Measurements from ENCODE around the gene SCAMP5. TPM values are rescaled to one million over a fixed set of nuclear protein-coding genes. Genes with fewer than 3 reads are reported as not detected.

Gene SCAMP5
- total and polyA plus RNA-seq, 7 experiments from 2014 or later = 0.06 to 9.5 (median 0.51) TPM

GRCh38 chr15:75022783-75023180 lies 27.4 kb downstream of the SCAMP5 start:
- peak overlapping the region in 9 of 10 donors; percentile 9 to 99 (median 94) for H3K4me3 Mint-ChIP-seq
- Histone ChIP-seq H3K4me1 (ENCODE audit: control insufficient read depth in 2 of 2, insufficient read depth in 2 of 2, low read length in 2 of 2) (no peaks in the 10 kb centered on the region), H3K27me3 (ENCODE audit: control insufficient read depth in 2 of 2, insufficient read depth in 2 of 2, low read length in 2 of 2) (no peaks in the 10 kb centered on the region), H3K36me3 (ENCODE audit: control insufficient read depth in 2 of 3, insufficient read depth in 3 of 3, low read length in 3 of 3) (peaks cover 0 to 4% (median 0%) of the 10 kb centered on the region in 3 experiments), H3K9me3 (ENCODE audit: control insufficient read depth in 2 of 3, low read length in 3 of 3) (no peaks in the 10 kb centered on the region), H3K4me3 (ENCODE audit: low read length) (no peak overlapping the region), H3K27ac (ENCODE audit: low read depth, low read length) (no peak overlapping the region)
- no peak for ATAC-seq
- DNase-seq = no peak
- peak overlapping the region in 5 of 9 donors; percentile 87 to 98 (median 91) for H3K27ac Mint-ChIP-seq
- no peaks in the 10 kb centered on the region for H3K27me3 Mint-ChIP-seq
- peaks cover 11 to 30% (median 25%) of the 10 kb centered on the region in 7 donors for H3K4me1 Mint-ChIP-seq
- no peaks in the 10 kb centered on the region for H3K9me3 Mint-ChIP-seq
- no peaks in the 10 kb centered on the region for H3K36me3 Mint-ChIP-seq
- ChIA-PET POLR2A (interaction anchor here (0.6 to 2.9 kb wide), 10 partner anchors 30 to 617 kb away, joined by 3 to 12 read pairs (median 3); partner anchors contain the start of genes C15orf39, CLK3, IMP3 and MAN2C1), CTCF (interaction anchor here (0.6 kb wide), 1 partner anchor 18 kb away, joined by 3 read pairs; no protein-coding TSS in a partner anchor)
- intact Hi-C loops (cut with micrococcal nuclease) = loop anchor here (1.0 to 10.0 kb wide), 16 partner anchors 27 to 1030 kb away; partner anchors contain the start of genes SCAMP5 (in 2 of the 2), ARID3B (in 1 of the 2), COX5A (in 1 of the 2) and IMP3 (in 1 of the 2)

GRCh38 chr15:75023181-75023871 lies 28.0 kb downstream of the SCAMP5 start, which contains the start of gene PPCDC:
PPCDC (plus strand) TSS chr15:75023590; CDS start chr15:75028319, 4,729 bp downstream.
- peak; percentile 100 for ATAC-seq
- Histone ChIP-seq H3K27me3 (ENCODE audit: control insufficient read depth in 2 of 2, insufficient read depth in 2 of 2, low read length in 2 of 2) (no peaks in the 10 kb centered on the region), H3K4me1 (ENCODE audit: control insufficient read depth in 2 of 2, insufficient read depth in 2 of 2, low read length in 2 of 2) (no peaks in the 10 kb centered on the region), H3K9me3 (ENCODE audit: control insufficient read depth in 2 of 3, low read length in 3 of 3) (no peaks in the 10 kb centered on the region), H3K36me3 (ENCODE audit: control insufficient read depth in 2 of 3, insufficient read depth in 3 of 3, low read length in 3 of 3) (peaks cover 0 to 6% (median 0%) of the 10 kb centered on the region in 3 experiments), H3K27ac (ENCODE audit: low read depth, low read length) (peak within 1 kb of the TSS; percentile 84), H3K4me3 (ENCODE audit: low read length) (peak within 1 kb of the TSS; percentile 84)
- Mint-ChIP-seq H3K9me3 (no peaks in the 10 kb centered on the region), H3K27ac (peak within 1 kb of the TSS; percentile 87 to 98 (median 93)), H3K4me1 (peaks cover 11 to 30% (median 26%) of the 10 kb centered on the region in 7 donors), H3K27me3 (no peaks in the 10 kb centered on the region), H3K4me3 (peak within 1 kb of the TSS; percentile 81 to 99 (median 97)), H3K36me3 (no peaks in the 10 kb centered on the region)
- ChIA-PET CTCF (interaction anchor here (0.6 to 1.1 kb wide), 2 partner anchors 18 to 181 kb away, joined by 3 to 5 read pairs; no protein-coding TSS in a partner anchor), POLR2A (interaction anchor here (0.6 to 2.9 kb wide), 15 partner anchors 11 to 643 kb away, joined by 3 to 12 read pairs (median 3); partner anchors contain the start of genes C15orf39, CLK3, IMP3 and MAN2C1)
- intact Hi-C loops (cut with micrococcal nuclease) = loop anchor here (1.0 to 10.0 kb wide), 16 partner anchors 28 to 1031 kb away; partner anchors contain the start of genes SCAMP5 (in 2 of the 2), ARID3B (in 1 of the 2), COX5A (in 1 of the 2) and IMP3 (in 1 of the 2)
- DNase-seq = peak; percentile 79 to 94 (median 91)

- H3K27me3 ChIP-seq (ENCODE audit: control insufficient read depth in 2 of 2, insufficient read depth in 2 of 2, low read length in 2 of 2) = no peaks in the 10 kb centered on the region
- H3K4me3 Mint-ChIP-seq = peak overlapping the region; percentile 81 to 99 (median 97)
- H3K4me1 Mint-ChIP-seq = peaks cover 13 to 30% (median 26%) of the 10 kb centered on the region in 7 donors
- DNase-seq (no peak), ATAC-seq (no peak)
- no peaks in the 10 kb centered on the region for H3K4me1 ChIP-seq (ENCODE audit: control insufficient read depth in 2 of 2, insufficient read depth in 2 of 2, low read length in 2 of 2)
- POLR2A ChIA-PET = interaction anchor here (0.6 to 2.9 kb wide), 15 partner anchors 10 to 642 kb away, joined by 3 to 12 read pairs (median 3); partner anchors contain the start of genes C15orf39, CLK3, IMP3 and MAN2C1
- peak overlapping the region; percentile 84 for H3K27ac ChIP-seq (ENCODE audit: low read depth, low read length)
- H3K36me3 ChIP-seq (ENCODE audit: control insufficient read depth in 2 of 3, insufficient read depth in 3 of 3, low read length in 3 of 3) = peaks cover 0 to 9% (median 0%) of the 10 kb centered on the region in 3 experiments
- H3K36me3 Mint-ChIP-seq = peaks cover 0 to 1% (median 0%) of the 10 kb centered on the region in 5 donors
- H3K4me3 ChIP-seq (ENCODE audit: low read length) = peak overlapping the region; percentile 84
- H3K9me3 ChIP-seq (ENCODE audit: control insufficient read depth in 2 of 3, low read length in 3 of 3) = no peaks in the 10 kb centered on the region
- intact Hi-C loops (cut with micrococcal nuclease) = loop anchor here (1.0 to 10.0 kb wide), 16 partner anchors 29 to 1031 kb away; partner anchors contain the start of genes SCAMP5 (in 2 of the 2), ARID3B (in 1 of the 2), COX5A (in 1 of the 2) and IMP3 (in 1 of the 2)
- CTCF ChIA-PET = interaction anchor here (1.1 to 1.7 kb wide), 4 partner anchors 178 to 182 kb away, joined by 4 to 5 read pairs (median 4); partner anchors contain the start of gene C15orf39
- no peaks in the 10 kb centered on the region for H3K27me3 Mint-ChIP-seq
- peak overlapping the region; percentile 87 to 98 (median 93) for H3K27ac Mint-ChIP-seq
- H3K9me3 Mint-ChIP-seq = no peaks in the 10 kb centered on the region
Observed at GRCh38 chr15:75023872-75024636, 28.7 kb downstream of the SCAMP5 start.

GRCh38 chr15:75025107-75025506 lies 29.7 kb downstream of the SCAMP5 start:
- intact Hi-C loops (cut with micrococcal nuclease) = loop anchor here (10.0 kb wide), 2 partner anchors 250 to 280 kb away; no protein-coding TSS in a partner anchor
- H3K27ac ChIP-seq (ENCODE audit: low read depth, low read length) = no peak overlapping the region
- no peaks in the 10 kb centered on the region for H3K27me3 Mint-ChIP-seq
- no peak for ATAC-seq
- H3K36me3 ChIP-seq (ENCODE audit: control insufficient read depth in 2 of 3, insufficient read depth in 3 of 3, low read length in 3 of 3) = peaks cover 0 to 9% (median 0%) of the 10 kb centered on the region in 3 experiments
- peaks cover 17 to 35% (median 32%) of the 10 kb centered on the region in 7 donors for H3K4me1 Mint-ChIP-seq
- peak overlapping the region; percentile 68 to 99 (median 96) for H3K4me3 Mint-ChIP-seq
- no peaks in the 10 kb centered on the region for H3K9me3 ChIP-seq (ENCODE audit: control insufficient read depth in 2 of 3, low read length in 3 of 3)
- H3K4me1 ChIP-seq (ENCODE audit: control insufficient read depth in 2 of 2, insufficient read depth in 2 of 2, low read length in 2 of 2) = no peaks in the 10 kb centered on the region
- H3K36me3 Mint-ChIP-seq = peaks cover 0 to 4% (median 0%) of the 10 kb centered on the region in 5 donors
- no peak for DNase-seq
- ChIA-PET CTCF (interaction anchor here (0.6 to 1.7 kb wide), 5 partner anchors 9 to 594 kb away, joined by 3 to 5 read pairs (median 4); partner anchors contain the start of gene C15orf39), POLR2A (interaction anchor here (1.6 to 2.9 kb wide), 2 partner anchors 176 to 179 kb away, joined by 10 to 12 read pairs; partner anchors contain the start of gene C15orf39)
- H3K27me3 ChIP-seq (ENCODE audit: control insufficient read depth in 2 of 2, insufficient read depth in 2 of 2, low read length in 2 of 2) = no peaks in the 10 kb centered on the region
- peak overlapping the region in 8 of 9 donors; percentile 66 to 98 (median 82) for H3K27ac Mint-ChIP-seq
- no peaks in the 10 kb centered on the region for H3K9me3 Mint-ChIP-seq
- H3K4me3 ChIP-seq (ENCODE audit: low read length) = no peak overlapping the region

- ChIA-PET CTCF (interaction anchor here (0.7 to 1.7 kb wide), 3 partner anchors 119 to 180 kb away, joined by 3 to 5 read pairs (median 4); partner anchors contain the start of gene C15orf39), POLR2A (interaction anchor here (1.3 to 1.6 kb wide), 2 partner anchors 176 to 426 kb away, joined by 3 to 10 read pairs; partner anchors contain the start of genes C15orf39 and SIN3A)
- no peak overlapping the region for H3K27ac ChIP-seq (ENCODE audit: low read depth, low read length)
- peaks cover 17 to 39% (median 32%) of the 10 kb centered on the region in 7 donors for H3K4me1 Mint-ChIP-seq
- H3K36me3 Mint-ChIP-seq = peaks cover 0 to 5% (median 0%) of the 10 kb centered on the region in 5 donors
- no peak overlapping the region for H3K4me3 ChIP-seq (ENCODE audit: low read length)
- H3K27me3 Mint-ChIP-seq = no peaks in the 10 kb centered on the region
- intact Hi-C loops (cut with micrococcal nuclease) = loop anchor here (10.0 kb wide), 2 partner anchors 249 to 279 kb away; no protein-coding TSS in a partner anchor
- no peaks in the 10 kb centered on the region for H3K9me3 Mint-ChIP-seq
- no peak for ATAC-seq
- peak overlapping the region in 7 of 9 donors; percentile 59 to 98 (median 78) for H3K27ac Mint-ChIP-seq
- peak overlapping the region in 9 of 10 donors; percentile 68 to 99 (median 97) for H3K4me3 Mint-ChIP-seq
- H3K9me3 ChIP-seq (ENCODE audit: control insufficient read depth in 2 of 3, low read length in 3 of 3) = no peaks in the 10 kb centered on the region
- peaks cover 0 to 9% (median 0%) of the 10 kb centered on the region in 3 experiments for H3K36me3 ChIP-seq (ENCODE audit: control insufficient read depth in 2 of 3, insufficient read depth in 3 of 3, low read length in 3 of 3)
- no peaks in the 10 kb centered on the region for H3K4me1 ChIP-seq (ENCODE audit: control insufficient read depth in 2 of 2, insufficient read depth in 2 of 2, low read length in 2 of 2)
- no peak for DNase-seq
- no peaks in the 10 kb centered on the region for H3K27me3 ChIP-seq (ENCODE audit: control insufficient read depth in 2 of 2, insufficient read depth in 2 of 2, low read length in 2 of 2)
Observed at GRCh38 chr15:75025548-75026260, 30.3 kb downstream of the SCAMP5 start.

Measured in naive thymus-derived CD4-positive, alpha-beta T cell (primary cell).